ENCODE measurements around the gene BCAM. TPM values are rescaled to one million over a fixed set of nuclear protein-coding genes. Genes with fewer than 3 reads are reported as not detected.
"Not testable (repeated sequence)": the region's sequence is repeated elsewhere in the genome, so short reads cannot be mapped to it uniquely, and the experiment has no call there.

BCAM gene
- total and polyA plus RNA-seq, 2 of the 4 experiments (the other 2 are of a cell fraction), result 2.3 to 35.7 TPM

DNA sequence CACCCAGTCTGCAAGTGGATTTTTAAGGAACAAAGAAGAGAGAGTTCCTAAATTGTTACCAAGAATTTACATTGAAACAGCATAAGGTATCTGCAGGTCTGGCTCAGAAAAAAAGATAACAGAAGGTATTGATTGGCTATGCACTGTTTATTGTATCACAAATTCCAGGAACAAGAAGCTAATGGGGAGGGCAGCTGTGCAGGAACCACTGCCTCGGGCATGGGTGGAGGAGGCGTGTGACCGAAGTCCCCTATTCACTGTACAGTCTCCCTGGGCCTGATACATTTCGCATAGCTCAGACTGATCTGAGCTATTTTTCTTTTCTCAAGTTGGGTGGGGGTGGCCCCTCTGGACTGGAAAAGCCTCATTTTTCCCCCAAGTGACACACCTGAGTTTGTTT is 48.9 kb downstream of the BCAM start:
- no peak overlapping the region for H3K4me3 ChIP-seq (ENCODE audit: insufficient read depth, low read depth, low read length)
- no peak overlapping the region for H3K4ac ChIP-seq (ENCODE audit: low read depth, low read length)
- H4K8ac ChIP-seq (ENCODE audit: low read depth in 2 of 2, low read length in 2 of 2), result no peak overlapping the region
- no peak overlapping the region for H2BK5ac ChIP-seq (ENCODE audit: low read depth, low read length, poor library complexity, severe bottlenecking)
- H3K79me1 ChIP-seq (ENCODE audit: low read depth in 1 of 2, low read length in 2 of 2), result peaks cover 15 to 74% of the 10 kb centered on the region in 2 experiments
- no peak overlapping the region for H4K91ac ChIP-seq (ENCODE audit: insufficient read depth, low read depth, low read length)
- no peak overlapping the region for H3K9ac ChIP-seq (ENCODE audit: low read depth, low read length)
- WGBS, 2 experiments (ENCODE audit: extremely low coverage in 2 of 2, insufficient read length in 1 of 2), result 83% methylated on average over 1 of the region's 4 CpGs; no CpG with 5 or more reads in 1 of the 2 experiments
- H3K14ac ChIP-seq (replicated peaks; ENCODE audit: low read depth, low read length), result no peak overlapping the region
- dilution Hi-C loops (cut with HindIII; ENCODE audit: low sequenced_read_pairs, unreplicated experiment) (no loop called here), intact Hi-C loops (cut with micrococcal nuclease) (no loop called here), in situ Hi-C loops (cut with MboI; ENCODE audit: low sequenced_read_pairs) (no loop called here)
- no peak overlapping the region for H3K4me2 ChIP-seq (ENCODE audit: low read depth, low read length)
- H3K9me1 ChIP-seq (ENCODE audit: insufficient read depth, low read length), result peaks cover 10% of the 10 kb centered on the region
- H3K27me3 ChIP-seq (ENCODE audit: control insufficient read depth, insufficient read depth, low read length), result no peaks in the 10 kb centered on the region
- peaks cover 81% of the 10 kb centered on the region for H4K20me1 ChIP-seq (ENCODE audit: insufficient read depth, low read length)
- H3K56ac ChIP-seq (ENCODE audit: extremely low read depth, insufficient read depth, low read length), result no peak overlapping the region
- no peak overlapping the region for H2AK5ac ChIP-seq (ENCODE audit: low read depth, low read length)
- H2BK15ac ChIP-seq (ENCODE audit: low read depth, low read length), result no peak overlapping the region
- TF ChIP-seq CHD1 (IDR thresholded peaks at IDR 0.05; ENCODE audit: low read depth, low read length), result no peak
- no peak for TF ChIP-seq POLR2A (IDR thresholded peaks at IDR 0.05; ENCODE audit: low read depth, low read length)
- no peak overlapping the region for H2BK20ac ChIP-seq (ENCODE audit: low read depth, low read length)
- peaks cover 25% of the 10 kb centered on the region for H3K36me3 ChIP-seq (ENCODE audit: control insufficient read depth, insufficient read depth, low read length)
- H3K9me3 ChIP-seq (ENCODE audit: control insufficient read depth, insufficient read depth, low read length), result no peaks in the 10 kb centered on the region
- no TSS peak for BruUV-seq (replicated peaks)
- H3K4me1 ChIP-seq (ENCODE audit: control insufficient read depth, insufficient read depth, low read length), result no peaks in the 10 kb centered on the region
- CTCF ChIA-PET, result no interaction called here
- H3K18ac ChIP-seq (ENCODE audit: low read depth, low read length), result no peak overlapping the region
- no peak overlapping the region for H2AFZ ChIP-seq (replicated peaks; ENCODE audit: low read length, poor library complexity)
- H3K27ac ChIP-seq (ENCODE audit: insufficient read depth, low read length), result no peak overlapping the region
- no peak overlapping the region for H3K23ac ChIP-seq (ENCODE audit: low read depth, low read length)
- ATAC-seq (ENCODE audit: low read depth), result no peak
- POLR2A ChIA-PET (ENCODE audit: unreplicated experiment), result no interaction called here
- H2AK9ac ChIP-seq (replicated peaks; ENCODE audit: low read depth, low read length, poor library complexity), result no peak overlapping the region
- no peak overlapping the region for H2BK120ac ChIP-seq (ENCODE audit: low read depth, low read length)
- H4K5ac ChIP-seq (ENCODE audit: low read depth, low read length), result no peak overlapping the region
- no peak for DNase-seq

DNA sequence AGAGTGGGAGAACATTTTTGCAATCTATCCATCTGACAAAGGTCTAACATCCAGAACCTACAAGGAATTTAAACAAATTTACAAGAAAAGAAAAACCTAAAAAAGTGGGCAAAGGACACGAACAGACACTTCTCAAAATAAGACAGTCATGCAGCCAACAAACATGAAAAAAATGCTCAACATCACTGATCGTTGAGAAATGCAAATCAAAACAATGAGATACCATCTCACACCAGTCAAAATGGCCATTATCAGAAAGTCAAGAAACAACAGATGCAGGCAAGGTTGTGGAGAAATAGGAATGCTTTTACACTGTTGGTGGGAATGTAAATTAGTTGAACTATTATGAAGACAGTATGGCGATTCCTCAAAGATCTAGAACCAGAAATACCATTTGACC is 52.7 kb downstream of the BCAM start:
- H3K14ac ChIP-seq (replicated peaks; ENCODE audit: low read depth, low read length); H3K4me3 ChIP-seq (ENCODE audit: insufficient read depth, low read depth, low read length); H3K4ac ChIP-seq (ENCODE audit: low read depth, low read length); H3K9me3 ChIP-seq (ENCODE audit: control insufficient read depth, insufficient read depth, low read length); H3K27ac ChIP-seq (ENCODE audit: insufficient read depth, low read length); H2AFZ ChIP-seq (replicated peaks; ENCODE audit: low read length, poor library complexity); H3K27me3 ChIP-seq (ENCODE audit: control insufficient read depth, insufficient read depth, low read length); H2BK5ac ChIP-seq (ENCODE audit: low read depth, low read length, poor library complexity, severe bottlenecking); H3K9ac ChIP-seq (ENCODE audit: low read depth, low read length); H3K23ac ChIP-seq (ENCODE audit: low read depth, low read length); CTCF ChIA-PET; DNase-seq; ATAC-seq (ENCODE audit: low read depth); H2BK15ac ChIP-seq (ENCODE audit: low read depth, low read length); intact Hi-C loops (cut with micrococcal nuclease); POLR2A ChIA-PET (ENCODE audit: unreplicated experiment); H4K5ac ChIP-seq (ENCODE audit: low read depth, low read length); dilution Hi-C loops (cut with HindIII; ENCODE audit: low sequenced_read_pairs, unreplicated experiment); H3K4me1 ChIP-seq (ENCODE audit: control insufficient read depth, insufficient read depth, low read length); H2AK9ac ChIP-seq (replicated peaks; ENCODE audit: low read depth, low read length, poor library complexity); H3K56ac ChIP-seq (ENCODE audit: extremely low read depth, insufficient read depth, low read length); H4K91ac ChIP-seq (ENCODE audit: insufficient read depth, low read depth, low read length); H3K4me2 ChIP-seq (ENCODE audit: low read depth, low read length); H4K8ac ChIP-seq (ENCODE audit: low read depth in 2 of 2, low read length in 2 of 2); H2BK120ac ChIP-seq (ENCODE audit: low read depth, low read length); H2BK20ac ChIP-seq (ENCODE audit: low read depth, low read length); H3K18ac ChIP-seq (ENCODE audit: low read depth, low read length); in situ Hi-C loops (cut with MboI; ENCODE audit: low sequenced_read_pairs); H2AK5ac ChIP-seq (ENCODE audit: low read depth, low read length): not testable (repeated sequence)
- Histone ChIP-seq H4K20me1 (ENCODE audit: insufficient read depth, low read length) (peaks cover 80% of the 10 kb centered on the region), H3K79me1 (ENCODE audit: low read depth in 1 of 2, low read length in 2 of 2) (peaks cover 24 to 80% of the 10 kb centered on the region in 2 experiments), H3K9me1 (ENCODE audit: insufficient read depth, low read length) (peaks cover 10% of the 10 kb centered on the region), H3K36me3 (ENCODE audit: control insufficient read depth, insufficient read depth, low read length) (peaks cover 28% of the 10 kb centered on the region)
- WGBS, 2 experiments (ENCODE audit: extremely low coverage in 2 of 2, insufficient read length in 1 of 2), result no CpG with 5 or more reads among the region's 3 CpGs
- TSS peak; percentile 32 for BruUV-seq (replicated peaks)
